ENCODE data around the gene RNF167. TPM values are rescaled to one million over a fixed set of nuclear protein-coding genes. Genes with fewer than 3 reads are reported as not detected.

RNF167 gene
- total and polyA plus RNA-seq, 2 of the 13 experiments (the other 11 are each of a cell fraction or from before 2014, with no cell fraction given), result 44.1 to 45.4 TPM

GRCh38 chr17:4980644-4981216, 40.7 kb downstream of the RNF167 start (continued):
- TF ChIP-seq RXRB (CRISPR knock-in tag; IDR thresholded peaks at IDR 0.05; ENCODE audit: borderline replicate concordance) (no peak), PRDM15 (CRISPR knock-in tag; IDR thresholded peaks at IDR 0.05) (no peak), AFF4 (CRISPR knock-in tag; IDR thresholded peaks at IDR 0.05) (no peak), ARID2 (CRISPR knock-in tag; IDR thresholded peaks at IDR 0.05; ENCODE audit: borderline replicate concordance) (no peak), KLF6 (CRISPR knock-in tag; IDR thresholded peaks at IDR 0.05) (no peak), YEATS2 (CRISPR knock-in tag; IDR thresholded peaks at IDR 0.05; ENCODE audit: borderline replicate concordance) (peak; percentile 31; the same call in 1 of the 2 replicates), TCF7 (IDR thresholded peaks at IDR 0.05; ENCODE audit: low read depth) (no peak), RARA (CRISPR knock-in tag; IDR thresholded peaks at IDR 0.05) (no peak), ZBTB7A (CRISPR knock-in tag; IDR thresholded peaks at IDR 0.05) (0 out of 2 replicates have a peak, but pooled peaks have one; percentile 27), CCAR2 (optimal IDR thresholded peaks at IDR 0.05; ENCODE audit: low read depth, low read length) (no peak), SP5 (CRISPR knock-in tag; IDR thresholded peaks at IDR 0.05; ENCODE audit: borderline replicate concordance, low read depth) (no peak), HES4 (CRISPR knock-in tag; IDR thresholded peaks at IDR 0.05; ENCODE audit: borderline replicate concordance) (no peak), SNAI1 (CRISPR knock-in tag; IDR thresholded peaks at IDR 0.05; ENCODE audit: borderline replicate concordance) (no peak), SSRP1 (CRISPR knock-in tag; IDR thresholded peaks at IDR 0.05) (peak; percentile 32; the same call in 1 of the 2 replicates), ZNF709 (CRISPR knock-in tag; IDR thresholded peaks at IDR 0.05) (no peak), DMAP1 (CRISPR knock-in tag; IDR thresholded peaks at IDR 0.05) (no peak), NCOA1 (CRISPR knock-in tag; IDR thresholded peaks at IDR 0.05) (no peak), RXRA (CRISPR knock-in tag; IDR thresholded peaks at IDR 0.05) (no peak), KAT8 (CRISPR knock-in tag; IDR thresholded peaks at IDR 0.05) (no peak)
- TF ChIP-seq, protein P1, sequence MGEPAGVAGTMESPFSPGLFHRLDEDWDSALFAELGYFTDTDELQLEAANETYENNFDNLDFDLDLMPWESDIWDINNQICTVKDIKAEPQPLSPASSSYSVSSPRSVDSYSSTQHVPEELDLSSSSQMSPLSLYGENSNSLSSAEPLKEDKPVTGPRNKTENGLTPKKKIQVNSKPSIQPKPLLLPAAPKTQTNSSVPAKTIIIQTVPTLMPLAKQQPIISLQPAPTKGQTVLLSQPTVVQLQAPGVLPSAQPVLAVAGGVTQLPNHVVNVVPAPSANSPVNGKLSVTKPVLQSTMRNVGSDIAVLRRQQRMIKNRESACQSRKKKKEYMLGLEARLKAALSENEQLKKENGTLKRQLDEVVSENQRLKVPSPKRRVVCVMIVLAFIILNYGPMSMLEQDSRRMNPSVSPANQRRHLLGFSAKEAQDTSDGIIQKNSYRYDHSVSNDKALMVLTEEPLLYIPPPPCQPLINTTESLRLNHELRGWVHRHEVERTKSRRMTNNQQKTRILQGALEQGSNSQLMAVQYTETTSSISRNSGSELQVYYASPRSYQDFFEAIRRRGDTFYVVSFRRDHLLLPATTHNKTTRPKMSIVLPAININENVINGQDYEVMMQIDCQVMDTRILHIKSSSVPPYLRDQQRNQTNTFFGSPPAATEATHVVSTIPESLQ (CRISPR knock-in tag; conservative IDR thresholded peaks at IDR 0.05), result no peak
- TF ChIP-seq, protein P2, sequence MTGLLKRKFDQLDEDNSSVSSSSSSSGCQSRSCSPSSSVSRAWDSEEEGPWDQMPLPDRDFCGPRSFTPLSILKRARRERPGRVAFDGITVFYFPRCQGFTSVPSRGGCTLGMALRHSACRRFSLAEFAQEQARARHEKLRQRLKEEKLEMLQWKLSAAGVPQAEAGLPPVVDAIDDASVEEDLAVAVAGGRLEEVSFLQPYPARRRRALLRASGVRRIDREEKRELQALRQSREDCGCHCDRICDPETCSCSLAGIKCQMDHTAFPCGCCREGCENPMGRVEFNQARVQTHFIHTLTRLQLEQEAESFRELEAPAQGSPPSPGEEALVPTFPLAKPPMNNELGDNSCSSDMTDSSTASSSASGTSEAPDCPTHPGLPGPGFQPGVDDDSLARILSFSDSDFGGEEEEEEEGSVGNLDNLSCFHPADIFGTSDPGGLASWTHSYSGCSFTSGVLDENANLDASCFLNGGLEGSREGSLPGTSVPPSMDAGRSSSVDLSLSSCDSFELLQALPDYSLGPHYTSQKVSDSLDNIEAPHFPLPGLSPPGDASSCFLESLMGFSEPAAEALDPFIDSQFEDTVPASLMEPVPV (CRISPR knock-in tag; IDR thresholded peaks at IDR 0.05), result no peak

Data from HepG2 (cell line).